ENCODE data around the gene PLEKHM3.

DNA sequence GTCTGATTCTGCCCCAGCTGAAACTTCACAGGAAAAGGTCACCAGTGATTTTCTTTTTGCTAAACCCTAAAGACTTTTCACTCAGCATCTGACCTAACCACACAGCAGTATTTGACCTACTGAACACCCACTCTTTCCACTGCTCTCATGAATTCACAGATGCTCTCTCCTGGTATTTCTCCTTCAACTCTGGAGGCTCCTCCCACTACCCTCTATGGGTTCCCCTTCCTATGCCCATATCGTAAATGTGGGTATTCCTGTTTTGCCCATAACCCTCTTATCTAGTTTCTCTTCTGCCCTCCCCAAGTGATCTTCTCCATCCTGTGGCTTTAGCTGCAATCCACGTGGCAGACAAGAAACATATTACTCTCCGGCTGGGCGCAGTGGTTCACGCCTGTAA is 7.6 kb downstream of the PLEKHM3 start:
- TF ChIP-seq, protein P1, sequence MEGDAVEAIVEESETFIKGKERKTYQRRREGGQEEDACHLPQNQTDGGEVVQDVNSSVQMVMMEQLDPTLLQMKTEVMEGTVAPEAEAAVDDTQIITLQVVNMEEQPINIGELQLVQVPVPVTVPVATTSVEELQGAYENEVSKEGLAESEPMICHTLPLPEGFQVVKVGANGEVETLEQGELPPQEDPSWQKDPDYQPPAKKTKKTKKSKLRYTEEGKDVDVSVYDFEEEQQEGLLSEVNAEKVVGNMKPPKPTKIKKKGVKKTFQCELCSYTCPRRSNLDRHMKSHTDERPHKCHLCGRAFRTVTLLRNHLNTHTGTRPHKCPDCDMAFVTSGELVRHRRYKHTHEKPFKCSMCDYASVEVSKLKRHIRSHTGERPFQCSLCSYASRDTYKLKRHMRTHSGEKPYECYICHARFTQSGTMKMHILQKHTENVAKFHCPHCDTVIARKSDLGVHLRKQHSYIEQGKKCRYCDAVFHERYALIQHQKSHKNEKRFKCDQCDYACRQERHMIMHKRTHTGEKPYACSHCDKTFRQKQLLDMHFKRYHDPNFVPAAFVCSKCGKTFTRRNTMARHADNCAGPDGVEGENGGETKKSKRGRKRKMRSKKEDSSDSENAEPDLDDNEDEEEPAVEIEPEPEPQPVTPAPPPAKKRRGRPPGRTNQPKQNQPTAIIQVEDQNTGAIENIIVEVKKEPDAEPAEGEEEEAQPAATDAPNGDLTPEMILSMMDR (IDR thresholded peaks at IDR 0.05): no peak
- no peak for TF ChIP-seq POLR2A (IDR thresholded peaks at IDR 0.05)

All from transverse colon (tissue), 3 donors.